ENCODE measurements around the gene COL26A1. TPM values are rescaled to one million over a fixed set of nuclear protein-coding genes. Genes with fewer than 3 reads are reported as not detected.

The COL26A1 gene
- total RNA-seq, 1 experiment from 2014 or later = 0.43 TPM

DNA sequence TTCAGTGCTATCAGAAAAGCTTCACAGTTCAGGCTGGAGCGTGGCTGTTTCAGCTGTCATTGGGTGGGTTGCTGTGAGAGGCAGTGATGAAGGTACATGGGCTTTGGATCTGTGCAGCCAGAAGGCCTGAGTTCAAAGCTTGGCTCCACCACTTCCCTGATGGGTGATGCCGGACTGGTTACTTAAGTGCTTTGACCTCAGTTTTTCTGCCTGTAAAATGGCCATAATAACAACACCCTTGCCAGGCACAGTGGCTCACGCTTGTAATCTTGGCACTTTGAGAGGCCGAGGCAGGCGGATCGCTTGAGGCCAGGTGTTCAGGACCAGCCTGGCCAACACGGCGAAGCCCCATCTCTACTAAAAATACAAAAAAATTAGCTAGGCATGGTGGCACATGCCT, 30.6 kb upstream of the COL26A1 start:
- Histone ChIP-seq H3K27me3 (replicated peaks; ENCODE audit: insufficient read depth, low read depth, low read length, poor library complexity) (no peaks in the 10 kb centered on the region), H3K9me3 (ENCODE audit: low read depth, low read length, poor library complexity, severe bottlenecking) (no peaks in the 10 kb centered on the region), H3K4me3 (ENCODE audit: low read depth, low read length, poor library complexity, severe bottlenecking) (no peak overlapping the region), H3K27ac (ENCODE audit: low read depth, low read length, poor library complexity, severe bottlenecking) (no peak overlapping the region), H3K4me1 (ENCODE audit: insufficient read depth, low read length, poor library complexity, severe bottlenecking) (no peaks in the 10 kb centered on the region), H3K36me3 (ENCODE audit: insufficient read depth, low read length, poor library complexity, severe bottlenecking) (no peaks in the 10 kb centered on the region)
- intact Hi-C loops (cut with micrococcal nuclease; ENCODE audit: unreplicated experiment) = no loop called here
- ChIA-PET POLR2A (ENCODE audit: low non-redundant PET) (no interaction called here), CTCF (interaction anchor here (0.5 kb wide), 1 partner anchor 255 kb away, joined by 13 read pairs; no protein-coding TSS in a partner anchor)
- BruUV-seq (replicated peaks) = no TSS peak
- no peak for DNase-seq (ENCODE audit: low spot score)
- TF ChIP-seq, protein P1, sequence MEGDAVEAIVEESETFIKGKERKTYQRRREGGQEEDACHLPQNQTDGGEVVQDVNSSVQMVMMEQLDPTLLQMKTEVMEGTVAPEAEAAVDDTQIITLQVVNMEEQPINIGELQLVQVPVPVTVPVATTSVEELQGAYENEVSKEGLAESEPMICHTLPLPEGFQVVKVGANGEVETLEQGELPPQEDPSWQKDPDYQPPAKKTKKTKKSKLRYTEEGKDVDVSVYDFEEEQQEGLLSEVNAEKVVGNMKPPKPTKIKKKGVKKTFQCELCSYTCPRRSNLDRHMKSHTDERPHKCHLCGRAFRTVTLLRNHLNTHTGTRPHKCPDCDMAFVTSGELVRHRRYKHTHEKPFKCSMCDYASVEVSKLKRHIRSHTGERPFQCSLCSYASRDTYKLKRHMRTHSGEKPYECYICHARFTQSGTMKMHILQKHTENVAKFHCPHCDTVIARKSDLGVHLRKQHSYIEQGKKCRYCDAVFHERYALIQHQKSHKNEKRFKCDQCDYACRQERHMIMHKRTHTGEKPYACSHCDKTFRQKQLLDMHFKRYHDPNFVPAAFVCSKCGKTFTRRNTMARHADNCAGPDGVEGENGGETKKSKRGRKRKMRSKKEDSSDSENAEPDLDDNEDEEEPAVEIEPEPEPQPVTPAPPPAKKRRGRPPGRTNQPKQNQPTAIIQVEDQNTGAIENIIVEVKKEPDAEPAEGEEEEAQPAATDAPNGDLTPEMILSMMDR (conservative IDR thresholded peaks at IDR 0.05; ENCODE audit: low read depth, low read length) = no peak
- no peak for TF ChIP-seq EZH2 (IDR thresholded peaks at IDR 0.05; ENCODE audit: borderline replicate concordance, low read depth, low read length, poor library complexity, severe bottlenecking)

DNA sequence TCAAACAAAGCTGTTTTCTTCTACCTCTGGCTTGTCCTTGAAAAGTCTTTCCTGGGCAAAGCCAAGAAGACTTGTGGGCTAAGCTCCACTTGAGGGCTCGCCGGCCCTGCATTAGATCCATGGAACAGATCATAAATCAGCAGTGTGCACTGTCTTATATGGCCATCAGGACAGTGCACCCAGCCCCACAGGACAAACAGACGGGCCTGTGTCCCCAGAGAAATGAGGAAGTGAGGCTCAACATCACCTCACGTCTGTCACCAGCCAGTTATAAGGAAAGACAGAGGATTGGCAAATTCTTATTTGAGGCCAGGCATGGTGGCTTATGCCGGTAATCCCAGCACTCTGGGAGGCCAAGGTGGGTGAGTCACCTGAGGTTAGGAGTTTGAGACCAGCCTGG, 28.8 kb upstream of the COL26A1 start:
- Histone ChIP-seq H3K4me1 (ENCODE audit: insufficient read depth, low read length, poor library complexity, severe bottlenecking) (no peaks in the 10 kb centered on the region), H3K4me3 (ENCODE audit: low read depth, low read length, poor library complexity, severe bottlenecking) (no peak overlapping the region), H3K9me3 (ENCODE audit: low read depth, low read length, poor library complexity, severe bottlenecking) (no peaks in the 10 kb centered on the region), H3K27ac (ENCODE audit: low read depth, low read length, poor library complexity, severe bottlenecking) (no peak overlapping the region), H3K27me3 (replicated peaks; ENCODE audit: insufficient read depth, low read depth, low read length, poor library complexity) (no peaks in the 10 kb centered on the region), H3K36me3 (ENCODE audit: insufficient read depth, low read length, poor library complexity, severe bottlenecking) (no peaks in the 10 kb centered on the region)
- POLR2A ChIA-PET (ENCODE audit: low non-redundant PET) = no interaction called here
- no peak for DNase-seq (ENCODE audit: low spot score)
- CTCF ChIA-PET = no interaction called here
- no TSS peak for BruUV-seq (replicated peaks)
- TF ChIP-seq EZH2 (IDR thresholded peaks at IDR 0.05; ENCODE audit: borderline replicate concordance, low read depth, low read length, poor library complexity, severe bottlenecking) = no peak
- TF ChIP-seq, protein P1 (conservative IDR thresholded peaks at IDR 0.05; ENCODE audit: low read depth, low read length) = no peak
- intact Hi-C loops (cut with micrococcal nuclease; ENCODE audit: unreplicated experiment) = no loop called here

DNA sequence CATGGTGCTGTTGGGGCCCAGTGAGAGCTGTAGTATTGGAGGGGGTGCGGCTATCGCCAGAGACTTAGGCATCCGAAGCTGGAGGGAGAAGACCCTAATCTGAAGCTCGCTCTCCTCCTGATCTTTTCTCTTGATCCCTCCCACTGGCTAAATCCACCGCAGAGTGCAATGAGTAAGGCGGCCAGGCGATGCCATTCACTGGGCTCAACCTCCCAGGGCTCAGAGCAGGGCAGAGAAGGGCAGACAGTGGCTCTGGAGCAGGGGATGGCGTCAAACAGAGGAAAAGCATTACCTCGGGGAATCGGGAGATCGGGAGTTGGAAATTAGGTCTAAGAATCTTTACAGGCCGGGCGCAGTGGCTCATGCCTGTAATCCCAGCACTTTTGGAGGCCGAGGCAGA, 22.3 kb upstream of the COL26A1 start:
- POLR2A ChIA-PET (ENCODE audit: low non-redundant PET) = interaction anchor here (0.6 kb wide), 1 partner anchor 23 kb away, joined by 3 read pairs; no protein-coding TSS in a partner anchor
- Histone ChIP-seq H3K36me3 (ENCODE audit: insufficient read depth, low read length, poor library complexity, severe bottlenecking) (no peaks in the 10 kb centered on the region), H3K27ac (ENCODE audit: low read depth, low read length, poor library complexity, severe bottlenecking) (no peak overlapping the region), H3K27me3 (replicated peaks; ENCODE audit: insufficient read depth, low read depth, low read length, poor library complexity) (no peaks in the 10 kb centered on the region), H3K9me3 (ENCODE audit: low read depth, low read length, poor library complexity, severe bottlenecking) (no peaks in the 10 kb centered on the region), H3K4me3 (ENCODE audit: low read depth, low read length, poor library complexity, severe bottlenecking) (no peak overlapping the region), H3K4me1 (ENCODE audit: insufficient read depth, low read length, poor library complexity, severe bottlenecking) (no peaks in the 10 kb centered on the region)
- no TSS peak for BruUV-seq (replicated peaks)
- TF ChIP-seq EZH2 (IDR thresholded peaks at IDR 0.05; ENCODE audit: borderline replicate concordance, low read depth, low read length, poor library complexity, severe bottlenecking) = no peak
- TF ChIP-seq, protein P1 (conservative IDR thresholded peaks at IDR 0.05; ENCODE audit: low read depth, low read length) = no peak
- intact Hi-C loops (cut with micrococcal nuclease; ENCODE audit: unreplicated experiment) = no loop called here
- no peak for DNase-seq (ENCODE audit: low spot score)
- CTCF ChIA-PET = interaction anchor here (0.6 to 0.7 kb wide), 2 partner anchors 22 to 1114 kb away, joined by 4 to 7 read pairs; partner anchors contain the start of gene COL26A1

Measured in A673 (cell line).